Keratinocyte (primary cell): Measurements from ENCODE around the gene ABCC4. TPM values are rescaled to one million over a fixed set of nuclear protein-coding genes. Genes with fewer than 3 reads are reported as not detected.

ENCODE experiments used
- DNase-seq: peaks from one replicate; pipeline ENCODE4 v3.0.0-alpha.2; 2011; ENCODE audit warnings: low read depth, missing footprints, low spot score
- FAIRE-seq: peaks from 2 replicates; lab custom pipeline; 2011; peaks lifted over from hg19 to GRCh38; lab: Jason Lieb, UNC
- H2AFZ ChIP-seq: 2 replicates; pipeline ENCODE4 v1.6.0; 2012; ENCODE audit warnings: low read length, control low read depth, inconsistent platforms; ENCODE audit not compliant: control insufficient read depth
- H3K27ac ChIP-seq: 2 replicates; pipeline ENCODE4 v1.5.1; 2011; ENCODE audit warnings: low read length; ENCODE audit not compliant: control insufficient read depth, insufficient read depth
- H3K27me3 ChIP-seq: 3 replicates; pipeline ENCODE4 v1.6.0; 2011; ENCODE audit warnings: low read length; ENCODE audit not compliant: control insufficient read depth, insufficient read depth; ENCODE audit errors: extremely low read depth
- H3K36me3 ChIP-seq, 2 experiments: 2 replicates in 1 of 2; 3 replicates in 1 of 2; pipeline ENCODE4 v1.5.1; 2011; ENCODE audit warnings: low read length in 2 of 2, mild to moderate bottlenecking in 1 of 2; ENCODE audit not compliant: control insufficient read depth in 2 of 2, insufficient read depth in 2 of 2; ENCODE audit errors: extremely low read depth in 1 of 2
- H3K4me1 ChIP-seq: 3 replicates; pipeline ENCODE4 v1.5.1; 2011; ENCODE audit warnings: low read length; ENCODE audit not compliant: control insufficient read depth, insufficient read depth; ENCODE audit errors: extremely low read depth
- H3K4me2 ChIP-seq: 3 replicates; pipeline ENCODE4 v1.6.0; 2011; ENCODE audit warnings: low read depth, low read length; ENCODE audit not compliant: control insufficient read depth, insufficient read depth; ENCODE audit errors: extremely low read depth
- H3K4me3 ChIP-seq, 3 experiments: fragments of 200-600 bp in 1 of 3; sonication (generic) in 1 of 3; 2 replicates in 2 of 3; 3 replicates in 1 of 3; pipeline ENCODE4 v1.5.1; 2011 to 2016; ENCODE audit warnings: low read length in 3 of 3, mild to moderate bottlenecking in 3 of 3, control low read depth in 2 of 3, inconsistent platforms in 1 of 3, low read depth in 1 of 3, mixed read lengths in 1 of 3, mixed run types in 1 of 3, moderate library complexity in 1 of 3; ENCODE audit not compliant: control insufficient read depth in 2 of 3, insufficient read depth in 2 of 3; ENCODE audit errors: extremely low read depth in 1 of 3
- H3K79me2 ChIP-seq: 2 replicates; pipeline ENCODE4 v1.6.0; 2012; ENCODE audit warnings: low read length; ENCODE audit not compliant: control insufficient read depth, insufficient read depth
- H3K9ac ChIP-seq: 3 replicates; pipeline ENCODE4 v1.6.0; 2011; ENCODE audit warnings: low read length; ENCODE audit not compliant: control insufficient read depth, insufficient read depth; ENCODE audit errors: extremely low read depth
- H3K9me1 ChIP-seq: 3 replicates; pipeline ENCODE4 v1.6.0; 2011; ENCODE audit warnings: low read length; ENCODE audit not compliant: control insufficient read depth, insufficient read depth; ENCODE audit errors: extremely low read depth
- H3K9me3 ChIP-seq: 2 replicates; pipeline ENCODE4 v1.5.1; 2012; ENCODE audit warnings: low read depth, low read length; ENCODE audit not compliant: control insufficient read depth
- H4K20me1 ChIP-seq: 3 replicates; pipeline ENCODE4 v1.6.0; 2011; ENCODE audit warnings: low read length; ENCODE audit not compliant: control insufficient read depth, insufficient read depth; ENCODE audit errors: extremely low read depth
- CTCF ChIP-seq, 3 experiments: IDR thresholded peaks in 1 of 3; conservative IDR thresholded peaks in 1 of 3; optimal IDR thresholded peaks in 1 of 3; 2 replicates in 2 of 3; 3 replicates in 1 of 3; pipeline versions ENCODE3 to v1.5.1; 2011; ENCODE audit warnings: low read length in 3 of 3, mild to moderate bottlenecking in 3 of 3, moderate library complexity in 2 of 3, control low read depth in 1 of 3, inconsistent platforms in 1 of 3; ENCODE audit not compliant: insufficient read depth in 2 of 3; ENCODE audit errors: extremely low read depth in 1 of 3
- EZH2 ChIP-seq: IDR thresholded peaks from one replicate; pipeline ENCODE4 v1.6.1; 2012; ENCODE audit warnings: inconsistent platforms, mild to moderate bottlenecking, low read length, moderate library complexity
- dilution Hi-C: fragments of 300-500 bp; cut with MboI; formaldehyde crosslinking; loops from one replicate; pipeline ENCODE4 v1.7.0; 2020; ENCODE audit warnings: low sequenced_read_pairs; ENCODE audit not compliant: extremely low pct_ligation_motif_present
- polyA plus RNA-seq, 5 experiments: library from polyadenylated mRNA; depleted of rRNA in 3 of 5; stranded (reverse) in 3 of 5; stranded (forward) in 1 of 5; unstranded in 1 of 5; fragments of >200 nt; gene quantifications; 1 replicate in 1 of 5; 2 replicates in 3 of 5; 3 replicates in 1 of 5; pipeline versions ENCODE4 v1.2.1 to v1.2.3, GENCODE V29; 2011 to 2012; ENCODE audit warnings: missing spikeins in 2 of 5, low read depth in 1 of 5, low replicate concordance in 1 of 5

The ABCC4 gene
- polyA plus RNA-seq, 1 donor (not counting 4 experiments of a cell fraction or from before 2014, with no cell fraction given): 13.8 TPM

DNA sequence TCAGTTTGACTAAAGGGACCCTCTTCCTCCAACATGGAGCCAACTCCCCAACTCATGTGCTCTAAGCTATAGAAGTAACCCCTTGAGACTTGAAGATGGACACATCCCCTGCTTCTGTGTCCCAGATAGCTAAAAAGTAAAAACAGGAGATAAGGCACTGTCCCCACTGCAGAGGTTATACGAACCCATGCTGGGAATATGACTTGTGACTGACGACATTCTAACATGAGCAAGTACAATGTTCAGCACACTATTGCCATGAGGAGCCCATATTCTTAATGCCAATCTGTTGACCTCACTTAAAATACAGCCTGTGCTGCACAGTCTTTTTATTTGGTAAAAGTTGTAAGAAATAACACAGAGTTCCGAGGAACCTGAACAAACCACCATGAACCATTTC is 71.4 kb downstream of the ABCC4 start:
- Histone ChIP-seq H3K9ac (no peak overlapping the region), H3K4me2 (no peak overlapping the region), H3K27ac (no peak overlapping the region), H3K9me3 (no peaks in the 10 kb centered on the region), H3K4me3 (no peak overlapping the region), H3K9me1 (no peaks in the 10 kb centered on the region), H4K20me1 (no peaks in the 10 kb centered on the region), H3K27me3 (no peaks in the 10 kb centered on the region), H3K36me3 (no peaks in the 10 kb centered on the region), H3K4me1 (no peaks in the 10 kb centered on the region), H2AFZ (no peak overlapping the region), H3K79me2 (no peaks in the 10 kb centered on the region)
- dilution Hi-C loops: no loop called here
- DNase-seq (no peak), FAIRE-seq (no peak)
- TF ChIP-seq CTCF (optimal IDR thresholded peaks at IDR 0.05 in 1 of 3, IDR thresholded peaks at IDR 0.05 in 1 of 3, conservative IDR thresholded peaks at IDR 0.05 in 1 of 3; ENCODE audit: extremely low read depth in 1 of 3, insufficient read depth in 2 of 3, low read length in 3 of 3): no peak
- TF ChIP-seq EZH2: no peak

DNA sequence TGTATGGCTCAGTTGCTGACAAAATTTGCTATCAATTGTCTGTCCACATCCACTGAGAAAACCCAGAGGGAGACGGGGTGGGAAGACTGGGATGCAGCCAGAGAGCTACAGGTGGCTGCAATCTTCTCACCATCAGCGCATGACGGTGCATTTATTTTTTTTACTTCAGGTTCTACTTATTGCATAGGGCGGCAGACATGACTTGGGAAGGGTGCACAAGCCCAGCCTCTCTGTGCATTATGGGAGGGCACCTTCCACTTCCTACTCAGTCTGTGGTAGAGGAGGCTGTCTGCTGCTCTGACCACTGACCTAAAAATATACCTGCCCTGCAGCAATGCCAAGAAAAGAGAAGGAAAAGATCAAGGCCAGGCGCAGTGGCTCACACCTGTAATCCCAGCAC is 73.1 kb downstream of the ABCC4 start:
- H3K79me2 ChIP-seq: no peaks in the 10 kb centered on the region
- H4K20me1 ChIP-seq: no peaks in the 10 kb centered on the region
- no peak overlapping the region for H2AFZ ChIP-seq
- H3K9me3 ChIP-seq: no peaks in the 10 kb centered on the region
- H3K4me1 ChIP-seq: no peaks in the 10 kb centered on the region
- H3K27me3 ChIP-seq: no peaks in the 10 kb centered on the region
- H3K36me3 ChIP-seq: no peaks in the 10 kb centered on the region
- dilution Hi-C loops: no loop called here
- no peak overlapping the region for H3K4me3 ChIP-seq
- H3K27ac ChIP-seq: no peak overlapping the region
- H3K4me2 ChIP-seq: no peak overlapping the region
- no peak for DNase-seq
- TF ChIP-seq EZH2: no peak
- no peak for TF ChIP-seq CTCF (optimal IDR thresholded peaks at IDR 0.05 in 1 of 3, IDR thresholded peaks at IDR 0.05 in 1 of 3, conservative IDR thresholded peaks at IDR 0.05 in 1 of 3; ENCODE audit: extremely low read depth in 1 of 3, insufficient read depth in 2 of 3, low read length in 3 of 3)
- no peak overlapping the region for H3K9ac ChIP-seq
- FAIRE-seq: no peak
- no peaks in the 10 kb centered on the region for H3K9me1 ChIP-seq
